Esophagus muscularis mucosa (tissue), 4 donors: Measurements from ENCODE around the gene TMC5. TPM values are rescaled to one million over a fixed set of nuclear protein-coding genes. Genes with fewer than 3 reads are reported as not detected.

Experiments
- total RNA-seq, 4 donors: library from RNA; depleted of rRNA; stranded (reverse); fragments of >200 nt; gene quantifications; one replicate each; pipeline versions ENCODE4 v1.1.0 to v1.2.1, GENCODE V29; 2016

TMC5 gene
- total RNA-seq, 4 donors from 2014 or later: under 0.01 to 0.42 (median 0.12) TPM

Other genes starting within 250 kb of the TMC5 start
- 1 to 10 TPM; 5.0 to 8.7 (median 6.2) TPM for gene SYT17, start 249.6 kb upstream of the TMC5 start, total RNA-seq
- gene CLEC19A, start 132.2 kb upstream of the TMC5 start, total RNA-seq: not detected
- 100 to 1,000 TPM in 3 of 4 donors, 10 to 100 TPM in 1; 90.9 to 124 (median 109) TPM for gene GDE1, start 104.2 kb downstream of the TMC5 start, total RNA-seq
- gene CCP110, start 106.1 kb downstream of the TMC5 start, total RNA-seq: 10 to 100 TPM; 14.0 to 16.1 (median 15.1) TPM
- gene VPS35L, start 137.8 kb downstream of the TMC5 start, total RNA-seq: 10 to 100 TPM; 35.5 to 47.0 (median 38.1) TPM